Posterior cingulate gyrus (tissue), 11 donors: ENCODE results near the gene WNT9A.

Experiments
- DNase-seq, 10 donors: peaks; one replicate each; pipeline versions ENCODE4 v3.0.0 to v3.0.0-alpha.2; 2020 to 2021; ENCODE audit warnings: mixed read lengths in 3 of 10
- intact Hi-C: fragments of 100-400 bp; cut with DNase I; formaldehyde crosslinking; loops from one replicate; pipeline ENCODE4 v1.15.1; 2023

Gene WNT9A

GRCh38 chr1:227927971-227928741 lies 19.6 kb downstream of the WNT9A start:
- peak in 3 of 10 donors; percentile 26 to 75 (median 29) for DNase-seq
- intact Hi-C loops = no loop called here

GRCh38 chr1:227926896-227927885 lies 20.5 kb downstream of the WNT9A start:
- intact Hi-C loops = no loop called here
- peak in 4 of 10 donors; percentile 21 to 77 (median 66) for DNase-seq

- peak in 3 of 10 donors; percentile 67 to 72 (median 68) for DNase-seq
- intact Hi-C loops = no loop called here
Measured at GRCh38 chr1:227926216-227926791, 21.4 kb downstream of the WNT9A start.

GRCh38 chr1:227925582-227926198 lies 22.0 kb downstream of the WNT9A start:
- peak in 3 of 10 donors; percentile 39 to 77 (median 63) for DNase-seq
- intact Hi-C loops = no loop called here

GRCh38 chr1:227924833-227925574 lies 22.7 kb downstream of the WNT9A start:
- DNase-seq = peak in 4 of 10 donors; percentile 21 to 74 (median 61)
- intact Hi-C loops = no loop called here

GRCh38 chr1:227924168-227924832 lies 23.4 kb downstream of the WNT9A start:
- intact Hi-C loops = no loop called here
- DNase-seq = peak in 4 of 10 donors; percentile 21 to 74 (median 44)

- peak in 4 of 10 donors; percentile 9 to 75 (median 55) for DNase-seq
- intact Hi-C loops = no loop called here
Measured at GRCh38 chr1:227923353-227924167, 24.2 kb downstream of the WNT9A start.

- intact Hi-C loops = no loop called here
- peak in 4 of 10 donors; percentile 9 to 67 (median 46) for DNase-seq
Measured at GRCh38 chr1:227922501-227923352, 25.0 kb downstream of the WNT9A start.

GRCh38 chr1:227921461-227922185 lies 26.1 kb downstream of the WNT9A start:
- intact Hi-C loops = no loop called here
- peak in 4 of 10 donors; percentile 24 to 76 (median 62) for DNase-seq

- peak in 4 of 10 donors; percentile 16 to 72 (median 62) for DNase-seq
- intact Hi-C loops = no loop called here
Measured at GRCh38 chr1:227920896-227921295, 26.8 kb downstream of the WNT9A start.

- DNase-seq = peak in 4 of 10 donors; percentile 12 to 74 (median 55)
- intact Hi-C loops = no loop called here
Measured at GRCh38 chr1:227920426-227920825, 27.3 kb downstream of the WNT9A start.

GRCh38 chr1:227919906-227920305 lies 27.8 kb downstream of the WNT9A start:
- intact Hi-C loops = no loop called here
- DNase-seq = peak in 9 of 10 donors; percentile 26 to 89 (median 52)

GRCh38 chr1:227918736-227919135 lies 29.0 kb downstream of the WNT9A start:
- peak in 4 of 10 donors; percentile 5 to 51 (median 30) for DNase-seq
- intact Hi-C loops = no loop called here

GRCh38 chr1:227918083-227918700 lies 29.5 kb downstream of the WNT9A start:
- intact Hi-C loops = no loop called here
- peak in 3 of 10 donors; percentile 5 to 43 (median 23) for DNase-seq

- DNase-seq = peak; percentile 39 to 95 (median 69)
- intact Hi-C loops = no loop called here
Measured at GRCh38 chr1:227917081-227917950, 30.4 kb downstream of the WNT9A start.
